Naive thymus-derived CD4-positive, alpha-beta T cell (primary cell): ENCODE measurements around the gene TTC7B. TPM values are rescaled to one million over a fixed set of nuclear protein-coding genes. Genes with fewer than 3 reads are reported as not detected.

Experiments used
- ATAC-seq: fragments of 150-1000 bp; cut with Tn5 transposase; 2 replicates; pipeline ENCODE4 v1.10.0; 2021; ENCODE audit warnings: mild to moderate bottlenecking, moderate library complexity
- CTCF ChIA-PET: fragments of 350-600 bp; sonication (Branson Sonifier 250); formaldehyde crosslinking; loops from one replicate; lab custom pipeline; 2021; ENCODE audit warnings: antibody characterized with exemption; lab: Charles Lee
- POLR2A ChIA-PET: fragments of 350-600 bp; sonication (Branson Sonifier 250); formaldehyde crosslinking; loops from one replicate; lab custom pipeline; 2021; ENCODE audit warnings: antibody characterized with exemption, inconsistent platforms; lab: Charles Lee
- DNase-seq, 9 donors: peaks; one replicate each; pipeline versions ENCODE4 v3.0.0 to v3.0.0-alpha.2; 2020 to 2022; ENCODE audit warnings: mixed read lengths in 1 of 9
- H3K27ac ChIP-seq: one replicate; pipeline ENCODE4 v1.7.0; 2013; ENCODE audit warnings: mild to moderate bottlenecking, low read depth, low read length, moderate library complexity
- H3K27me3 ChIP-seq, 2 donors: one replicate each; pipeline ENCODE4 v1.7.0; 2013; ENCODE audit warnings: low read length in 2 of 2, mild to moderate bottlenecking in 2 of 2, moderate library complexity in 2 of 2; ENCODE audit not compliant: control insufficient read depth in 2 of 2, insufficient read depth in 2 of 2
- H3K36me3 ChIP-seq, 3 experiments: 1 replicate in 2 of 3; 2 replicates in 1 of 3; pipeline ENCODE4 v1.7.0; 2013; ENCODE audit warnings: low read length in 3 of 3, mild to moderate bottlenecking in 3 of 3, moderate library complexity in 1 of 3; ENCODE audit not compliant: insufficient read depth in 3 of 3, control insufficient read depth in 2 of 3
- H3K4me1 ChIP-seq, 2 donors: one replicate each; pipeline ENCODE4 v1.7.0; 2013; ENCODE audit warnings: low read length in 2 of 2, mild to moderate bottlenecking in 2 of 2, moderate library complexity in 1 of 2; ENCODE audit not compliant: control insufficient read depth in 2 of 2, insufficient read depth in 2 of 2
- H3K4me3 ChIP-seq: 2 replicates; pipeline ENCODE4 v1.7.0; 2013; ENCODE audit warnings: mild to moderate bottlenecking, low read length
- H3K9me3 ChIP-seq, 3 experiments: 1 replicate in 2 of 3; 2 replicates in 1 of 3; pipeline ENCODE4 v1.7.0; 2013; ENCODE audit warnings: low read length in 3 of 3; ENCODE audit not compliant: control insufficient read depth in 2 of 3
- H3K27ac Mint-ChIP-seq, 9 donors: one replicate each; pipeline ENCODE4 v1.8.0; 2020 to 2022; ENCODE audit warnings: mixed read lengths in 9 of 9, mild to moderate bottlenecking in 8 of 9, moderate library complexity in 5 of 9, inconsistent platforms in 2 of 9
- H3K27me3 Mint-ChIP-seq, 5 donors: one replicate each; pipeline ENCODE4 v1.8.0; 2021 to 2022; ENCODE audit warnings: mixed read lengths in 5 of 5, mild to moderate bottlenecking in 1 of 5
- H3K36me3 Mint-ChIP-seq, 5 donors: one replicate each; pipeline ENCODE4 v1.8.0; 2020 to 2022; ENCODE audit warnings: mixed read lengths in 5 of 5, mild to moderate bottlenecking in 3 of 5, inconsistent platforms in 1 of 5
- H3K4me1 Mint-ChIP-seq, 7 donors: one replicate each; pipeline ENCODE4 v1.8.0; 2020 to 2022; ENCODE audit warnings: mixed read lengths in 7 of 7, mild to moderate bottlenecking in 3 of 7, inconsistent platforms in 1 of 7
- H3K4me3 Mint-ChIP-seq, 10 donors: one replicate each; pipeline ENCODE4 v1.8.0; 2020 to 2022; ENCODE audit warnings: mild to moderate bottlenecking in 10 of 10, mixed read lengths in 10 of 10, moderate library complexity in 6 of 10, inconsistent platforms in 2 of 10
- H3K9me3 Mint-ChIP-seq, 11 donors: one replicate each; pipeline ENCODE4 v1.8.0; 2020 to 2022; ENCODE audit warnings: mixed read lengths in 11 of 11, mild to moderate bottlenecking in 4 of 11, inconsistent platforms in 1 of 11, moderate library complexity in 1 of 11
- intact Hi-C, 2 donors: fragments of 100-400 bp; cut with micrococcal nuclease; formaldehyde crosslinking; loops; one replicate each; pipeline ENCODE4 v1.15.1; 2023
- polyA plus RNA-seq, 2 donors: library from polyadenylated mRNA; unstranded; fragments of 300-500 nt; fragmentation: Illumina TruSeq; gene quantifications; one replicate each; pipeline ENCODE4 v1.2.3, GENCODE V29; 2021
- total RNA-seq, 6 experiments: library from RNA in 5 of 6; stranded (reverse) in 5 of 6; gene quantifications; 1 replicate in 5 of 6; 2 replicates in 1 of 6; pipeline ENCODE4 v1.2.3 and lab custom pipeline; 2021 to 2026

TTC7B gene
- total and polyA plus RNA-seq, 7 experiments from 2014 or later: 0.08 to 9.5 (median 3.4) TPM; not detected in 2

DNA sequence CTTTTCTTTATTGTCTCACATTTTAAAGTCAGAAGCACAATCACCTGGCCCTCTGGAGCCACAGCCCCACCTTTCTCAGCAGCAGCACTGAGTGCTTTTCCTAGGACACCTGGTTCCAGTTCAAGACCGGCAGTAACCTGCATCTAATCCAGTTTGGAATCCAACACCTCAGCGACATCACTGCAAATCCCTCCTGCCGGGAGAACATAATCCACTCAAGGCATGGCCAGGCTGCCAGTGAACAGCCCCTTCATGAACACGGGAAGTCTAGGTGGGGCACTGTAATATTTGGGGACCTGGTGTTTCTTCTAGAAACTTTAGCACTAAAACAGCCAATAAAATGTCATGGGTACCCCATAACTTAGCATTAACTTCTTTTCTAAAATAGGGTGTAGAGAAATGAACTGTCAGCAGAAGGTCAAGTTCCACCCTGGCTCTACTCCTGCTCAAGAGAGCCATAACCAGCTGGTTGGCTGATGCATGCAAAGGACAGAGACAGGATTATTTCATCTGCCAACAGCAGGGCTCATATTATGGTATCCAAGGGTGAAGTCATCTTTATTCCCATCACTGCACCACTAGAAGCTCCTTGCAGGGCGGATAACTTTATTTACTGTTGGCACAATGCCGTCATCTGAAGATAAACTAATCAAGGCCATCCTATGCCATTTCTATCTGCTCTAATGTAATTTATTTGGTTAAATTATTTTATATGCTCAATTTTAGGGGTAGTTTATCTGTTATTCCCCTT lies 76.7 kb downstream of the TTC7B start:
- DNase-seq (no peak), ATAC-seq (no peak)
- ChIA-PET CTCF (no interaction called here), POLR2A (interaction anchor here (0.7 kb wide), 1 partner anchor 19 kb away, joined by 4 read pairs; no protein-coding TSS in a partner anchor)
- Histone ChIP-seq H3K9me3 (no peaks in the 10 kb centered on the region), H3K4me3 (no peak overlapping the region), H3K27ac (no peak overlapping the region), H3K4me1 (no peaks in the 10 kb centered on the region), H3K27me3 (no peaks in the 10 kb centered on the region), H3K36me3 (no peaks in the 10 kb centered on the region)
- H3K9me3 Mint-ChIP-seq: no peaks in the 10 kb centered on the region
- no peaks in the 10 kb centered on the region for H3K36me3 Mint-ChIP-seq
- no peak overlapping the region for H3K4me3 Mint-ChIP-seq
- intact Hi-C loops: no loop called here
- H3K27me3 Mint-ChIP-seq: no peaks in the 10 kb centered on the region
- H3K27ac Mint-ChIP-seq: no peak overlapping the region
- peaks cover 0 to 4% (median 0%) of the 10 kb centered on the region in 7 donors for H3K4me1 Mint-ChIP-seq

DNA sequence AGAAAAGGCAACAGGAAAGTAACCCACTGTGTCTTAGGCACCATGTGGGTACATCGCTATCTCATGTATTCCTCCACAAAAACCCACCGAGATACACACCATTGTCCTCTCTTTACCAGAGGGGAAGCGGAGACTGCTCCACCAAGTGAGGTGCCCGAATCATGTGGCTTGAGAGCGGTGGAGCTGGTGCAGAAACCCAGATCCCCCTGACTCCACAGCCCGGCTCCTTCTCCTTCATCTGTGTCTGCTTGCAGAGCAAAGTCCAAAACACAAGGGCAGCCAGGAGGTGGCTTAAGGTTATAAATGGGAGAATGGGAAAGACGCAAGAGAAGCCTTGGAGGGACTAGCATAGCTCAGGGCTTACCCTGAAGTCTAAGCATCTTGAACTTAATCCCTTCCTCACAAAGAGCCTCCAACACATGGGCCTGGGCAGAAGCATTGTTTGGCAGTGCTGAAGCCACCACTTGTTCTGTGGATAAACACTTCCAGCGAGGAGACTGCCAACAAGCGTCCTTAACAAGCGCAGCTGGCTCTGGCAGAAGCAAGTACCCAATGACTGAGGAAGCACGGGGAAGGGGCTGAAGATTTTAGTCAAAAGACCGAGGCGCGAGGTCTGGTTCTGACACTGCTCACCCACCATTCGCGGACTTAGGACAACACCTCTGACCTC lies 83.0 kb downstream of the TTC7B start:
- Mint-ChIP-seq H3K4me1 (no peaks in the 10 kb centered on the region), H3K27me3 (peaks cover 0 to 5% (median 0%) of the 10 kb centered on the region in 5 donors), H3K36me3 (peaks cover 0 to 4% (median 0%) of the 10 kb centered on the region in 5 donors), H3K9me3 (no peaks in the 10 kb centered on the region), H3K27ac (no peak overlapping the region), H3K4me3 (no peak overlapping the region)
- no peaks in the 10 kb centered on the region for H3K36me3 ChIP-seq
- no peak overlapping the region for H3K27ac ChIP-seq
- H3K4me1 ChIP-seq: no peaks in the 10 kb centered on the region
- CTCF ChIA-PET: no interaction called here
- H3K27me3 ChIP-seq: no peaks in the 10 kb centered on the region
- no peak overlapping the region for H3K4me3 ChIP-seq
- intact Hi-C loops: no loop called here
- POLR2A ChIA-PET: no interaction called here
- ATAC-seq: no peak
- no peaks in the 10 kb centered on the region for H3K9me3 ChIP-seq
- no peak for DNase-seq

DNA sequence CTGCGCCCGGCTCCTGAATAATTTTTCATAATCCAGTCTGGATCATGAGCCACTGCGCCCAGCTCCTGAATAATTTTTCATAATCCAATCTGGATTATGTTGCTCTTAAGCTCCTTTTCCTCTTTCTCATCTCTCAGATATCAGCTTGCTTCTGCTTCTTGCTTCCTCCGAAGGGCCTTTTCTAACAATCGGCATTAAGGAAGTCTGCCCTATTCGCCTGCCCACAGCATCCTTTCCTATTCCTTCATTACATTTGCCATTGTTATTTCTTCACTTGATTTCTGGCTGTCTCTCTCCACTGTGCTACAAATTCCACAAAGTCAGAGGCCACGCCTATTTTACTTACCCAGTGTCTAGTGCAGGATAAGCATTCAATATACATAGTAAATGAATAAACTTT lies 83.5 kb downstream of the TTC7B start:
- no peak for ATAC-seq
- Histone ChIP-seq H3K27ac (no peak overlapping the region), H3K9me3 (no peaks in the 10 kb centered on the region), H3K4me1 (no peaks in the 10 kb centered on the region), H3K36me3 (no peaks in the 10 kb centered on the region), H3K27me3 (no peaks in the 10 kb centered on the region), H3K4me3 (no peak overlapping the region)
- H3K36me3 Mint-ChIP-seq: peaks cover 0 to 4% (median 0%) of the 10 kb centered on the region in 5 donors
- no peaks in the 10 kb centered on the region for H3K4me1 Mint-ChIP-seq
- no peaks in the 10 kb centered on the region for H3K9me3 Mint-ChIP-seq
- H3K27me3 Mint-ChIP-seq: peaks cover 0 to 5% (median 0%) of the 10 kb centered on the region in 5 donors
- DNase-seq: no peak
- no peak overlapping the region for H3K27ac Mint-ChIP-seq
- CTCF ChIA-PET: no interaction called here
- H3K4me3 Mint-ChIP-seq: no peak overlapping the region
- POLR2A ChIA-PET: no interaction called here
- intact Hi-C loops: no loop called here

DNA sequence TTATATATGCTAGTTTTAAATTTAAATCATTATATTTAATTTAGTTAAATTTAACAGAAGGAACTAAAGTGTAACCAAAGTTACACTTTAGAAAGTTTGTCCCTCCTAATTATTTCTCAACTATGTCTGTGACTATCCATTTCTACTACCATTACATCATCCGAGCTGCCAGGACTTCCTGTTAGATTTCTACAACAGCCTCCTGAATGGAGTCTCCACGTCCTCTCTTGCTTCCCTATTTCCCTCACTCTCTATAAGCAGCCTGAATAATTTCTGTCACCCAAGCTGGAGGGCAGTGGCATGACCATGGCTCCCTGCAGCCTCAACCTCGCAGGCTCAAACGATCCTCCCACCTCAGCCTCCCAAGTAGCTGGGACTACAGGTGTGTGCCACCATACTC lies 84.1 kb downstream of the TTC7B start:
- Histone ChIP-seq H3K9me3 (no peaks in the 10 kb centered on the region), H3K27ac (no peak overlapping the region), H3K36me3 (no peaks in the 10 kb centered on the region), H3K27me3 (no peaks in the 10 kb centered on the region), H3K4me3 (no peak overlapping the region), H3K4me1 (no peaks in the 10 kb centered on the region)
- intact Hi-C loops: no loop called here
- POLR2A ChIA-PET: no interaction called here
- no peak for DNase-seq
- H3K27me3 Mint-ChIP-seq: peaks cover 0 to 5% (median 0%) of the 10 kb centered on the region in 5 donors
- H3K9me3 Mint-ChIP-seq: no peaks in the 10 kb centered on the region
- CTCF ChIA-PET: no interaction called here
- H3K36me3 Mint-ChIP-seq: peaks cover 0 to 4% (median 0%) of the 10 kb centered on the region in 5 donors
- ATAC-seq: peak; percentile 64
- H3K27ac Mint-ChIP-seq: no peak overlapping the region
- H3K4me3 Mint-ChIP-seq: no peak overlapping the region
- no peaks in the 10 kb centered on the region for H3K4me1 Mint-ChIP-seq

DNA sequence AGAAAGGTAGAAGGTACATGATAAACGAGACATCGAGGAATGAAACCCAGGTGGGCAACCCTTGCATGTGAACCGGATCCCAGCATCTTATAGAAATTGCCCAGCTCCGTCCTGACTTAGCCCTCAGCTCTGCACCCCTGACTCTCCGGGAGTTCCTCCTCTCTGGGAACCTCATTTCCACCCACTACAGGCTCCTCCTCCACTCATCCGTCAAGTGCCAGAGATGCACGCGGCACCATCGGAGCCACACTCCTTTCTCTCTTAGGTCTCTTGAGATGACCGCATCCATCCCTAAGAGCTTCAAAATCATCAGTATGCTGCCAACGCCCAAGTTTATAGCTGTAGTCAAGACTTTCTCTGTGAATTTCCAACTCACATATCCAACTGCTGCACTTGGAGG lies 84.7 kb downstream of the TTC7B start:
- Histone ChIP-seq H3K4me3 (no peak overlapping the region), H3K27ac (no peak overlapping the region), H3K27me3 (no peaks in the 10 kb centered on the region), H3K36me3 (no peaks in the 10 kb centered on the region), H3K4me1 (no peaks in the 10 kb centered on the region), H3K9me3 (no peaks in the 10 kb centered on the region)
- CTCF ChIA-PET: no interaction called here
- peaks cover 0 to 7% (median 0%) of the 10 kb centered on the region in 5 donors for H3K36me3 Mint-ChIP-seq
- no peak for DNase-seq
- ATAC-seq: no peak
- peaks cover 0 to 2% (median 0%) of the 10 kb centered on the region in 7 donors for H3K4me1 Mint-ChIP-seq
- H3K27me3 Mint-ChIP-seq: peaks cover 0 to 8% (median 0%) of the 10 kb centered on the region in 5 donors
- no peak overlapping the region for H3K27ac Mint-ChIP-seq
- no peak overlapping the region for H3K4me3 Mint-ChIP-seq
- H3K9me3 Mint-ChIP-seq: no peaks in the 10 kb centered on the region
- intact Hi-C loops: no loop called here
- POLR2A ChIA-PET: no interaction called here

DNA sequence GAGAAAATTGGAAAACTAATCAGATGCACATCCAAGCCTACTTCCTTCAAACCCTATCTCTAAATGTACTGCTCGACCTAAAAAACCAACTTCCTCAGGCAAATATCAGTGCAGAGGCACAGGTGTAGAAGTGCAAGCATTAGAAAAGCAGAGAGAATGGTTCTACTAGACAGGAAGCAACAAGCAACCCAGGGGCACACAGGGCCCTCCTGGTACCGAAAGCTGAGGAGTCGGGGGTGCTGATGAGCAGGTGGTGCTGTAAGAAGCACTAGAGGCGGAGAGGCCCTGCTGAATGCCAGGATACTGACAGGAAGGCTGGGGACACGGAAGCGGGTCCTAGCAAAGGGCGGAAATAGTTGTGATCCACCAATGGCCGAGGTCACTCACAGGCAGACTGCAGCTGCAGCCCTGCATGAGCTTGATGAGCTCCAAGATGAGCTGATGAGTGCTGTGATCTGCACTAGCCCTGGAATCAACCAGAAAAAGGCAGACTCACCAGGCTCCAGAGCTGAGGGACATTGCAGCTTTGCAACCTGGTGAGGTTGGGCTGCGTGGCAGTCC lies 85.9 kb downstream of the TTC7B start:
- H3K4me1 ChIP-seq: no peaks in the 10 kb centered on the region
- no peaks in the 10 kb centered on the region for H3K36me3 ChIP-seq
- ATAC-seq (no peak), DNase-seq (no peak)
- peaks cover 0 to 8% (median 0%) of the 10 kb centered on the region in 5 donors for H3K27me3 Mint-ChIP-seq
- intact Hi-C loops: no loop called here
- ChIA-PET POLR2A (no interaction called here), CTCF (no interaction called here)
- no peak overlapping the region for H3K27ac ChIP-seq
- no peak overlapping the region for H3K4me3 ChIP-seq
- no peaks in the 10 kb centered on the region for H3K27me3 ChIP-seq
- peak overlapping the region in 1 of 9 donors; percentile 47 for H3K27ac Mint-ChIP-seq
- no peaks in the 10 kb centered on the region for H3K9me3 Mint-ChIP-seq
- H3K4me3 Mint-ChIP-seq: no peak overlapping the region
- H3K4me1 Mint-ChIP-seq: peaks cover 0 to 2% (median 0%) of the 10 kb centered on the region in 7 donors
- H3K9me3 ChIP-seq: no peaks in the 10 kb centered on the region
- H3K36me3 Mint-ChIP-seq: peaks cover 0 to 7% (median 0%) of the 10 kb centered on the region in 5 donors
